IMR-90 (cell line): ENCODE results near the gene FBXW5.

Source experiments
- CEBPB ChIP-seq: IDR thresholded peaks from 2 replicates; pipeline ENCODE4 v1.6.1; 2012; ENCODE audit warnings: low read depth, low read length, improper control_type of control experiment
- CTCF ChIP-seq: conservative IDR thresholded peaks from 2 replicates; pipeline ENCODE4 v1.5.1; 2012; ENCODE audit warnings: mild to moderate bottlenecking, low read depth, low read length, improper control_type of control experiment
- ELK1 ChIP-seq: fragments of 150-350 bp; IDR thresholded peaks from 2 replicates; pipeline ENCODE4 v1.6.1; 2016; ENCODE audit warnings: low read depth, mild to moderate bottlenecking, low read length, moderate library complexity, borderline replicate concordance
- FOS ChIP-seq: fragments of 150-350 bp; IDR thresholded peaks from 2 replicates; pipeline ENCODE4 v1.6.1; 2016; ENCODE audit warnings: low read depth, low read length
- MAZ ChIP-seq: IDR thresholded peaks from 2 replicates; pipeline ENCODE4 v1.6.1; 2012; ENCODE audit warnings: low read depth, mild to moderate bottlenecking, low read length, improper control_type of control experiment, moderate library complexity, borderline replicate concordance
- MXI1 ChIP-seq: IDR thresholded peaks from 2 replicates; pipeline ENCODE4 v1.6.1; 2012; ENCODE audit warnings: low read depth, mild to moderate bottlenecking, low read length, moderate library complexity, borderline replicate concordance
- NFE2L2 ChIP-seq: fragments of 150-350 bp; IDR thresholded peaks from 2 replicates; pipeline ENCODE4 v1.6.1; 2016; ENCODE audit warnings: low read depth, mild to moderate bottlenecking, low read length
- POLR2A ChIP-seq: IDR thresholded peaks from 2 replicates; pipeline ENCODE4 v1.6.1; 2012; ENCODE audit warnings: mild to moderate bottlenecking, low read depth, low read length
- RAD21 ChIP-seq: IDR thresholded peaks from 2 replicates; pipeline ENCODE4 v1.6.1; 2012; ENCODE audit warnings: low read length, improper control_type of control experiment
- RCOR1 ChIP-seq: IDR thresholded peaks from 2 replicates; pipeline ENCODE4 v1.6.1; 2012; ENCODE audit warnings: mild to moderate bottlenecking, low read length, improper control_type of control experiment; ENCODE audit not compliant: insufficient replicate concordance
- RFX5 ChIP-seq: IDR thresholded peaks from 2 replicates; pipeline ENCODE4 v1.8.0; 2012; ENCODE audit warnings: low read depth, mild to moderate bottlenecking, low read length, moderate library complexity

GRCh38 chr9:136915632-136916329 is 28.8 kb downstream of the FBXW5 start:
- TF ChIP-seq CTCF, result no peak
- TF ChIP-seq CEBPB, result no peak
- TF ChIP-seq POLR2A, result no peak
- TF ChIP-seq RFX5, result no peak
- TF ChIP-seq RAD21, result no peak
- no peak for TF ChIP-seq MAZ
- TF ChIP-seq ELK1, result no peak
- no peak for TF ChIP-seq NFE2L2
- no peak for TF ChIP-seq MXI1
- TF ChIP-seq FOS, result no peak
- no peak for TF ChIP-seq RCOR1
